DMS79 treated with DMSO at 0.1 percent for 48 hours (cell line): Measurements from ENCODE around the gene ADCY9.
A peak's percentile ranks its signal among the peaks of the same experiment; 100 is the strongest.
"Not testable (repeated sequence)": the region's sequence is repeated elsewhere in the genome, so short reads cannot be mapped to it uniquely, and the experiment has no call there.

Source experiments
- DNase-seq: peaks from one replicate; lab custom pipeline; 2025; lab: John Stamatoyannopoulos, UW

ADCY9 gene

DNA sequence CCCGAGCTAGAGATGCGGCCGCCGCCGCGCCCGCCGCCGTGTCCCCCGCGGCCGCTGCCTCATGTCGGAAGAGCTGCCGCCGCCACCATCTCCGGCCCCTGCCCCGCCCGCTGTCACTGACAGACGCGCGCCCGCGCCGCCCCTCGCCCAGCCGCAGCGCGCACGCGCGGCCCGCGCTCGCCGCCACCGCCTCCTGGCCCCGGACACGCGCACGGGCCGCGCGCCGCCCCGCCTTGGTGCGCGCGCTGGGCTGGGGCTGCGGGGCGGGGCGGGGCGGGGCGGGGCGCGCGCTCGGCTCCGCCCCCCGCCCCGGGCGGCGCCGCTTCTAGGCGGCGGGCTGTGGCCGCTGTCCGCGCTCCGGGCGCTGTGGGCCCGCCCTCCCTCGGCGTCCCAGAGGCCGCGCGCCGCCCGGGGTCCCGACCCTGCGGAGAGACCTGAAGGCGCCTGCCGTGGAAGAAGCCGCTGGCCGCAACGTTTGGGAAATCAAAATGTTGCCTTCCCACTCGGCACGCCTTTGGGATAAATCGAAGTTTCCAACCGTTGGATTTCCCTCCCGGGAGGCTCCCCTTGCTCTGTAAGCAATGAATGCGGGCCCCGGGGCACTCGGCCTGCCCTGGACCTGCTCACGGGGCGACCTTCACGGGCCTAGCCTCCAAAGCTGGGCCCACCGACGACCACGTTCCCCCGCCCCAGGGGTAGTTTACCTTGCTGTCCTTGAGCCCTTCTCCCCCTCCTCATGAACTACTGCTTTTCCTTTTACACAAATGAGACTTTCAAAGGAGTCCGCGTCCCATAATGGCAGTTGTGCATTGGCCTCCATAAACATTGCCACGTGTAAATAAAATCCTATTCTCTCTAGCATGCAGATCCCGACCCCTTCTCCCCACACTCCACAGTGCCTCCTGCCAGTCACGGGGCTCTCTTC lies at the start of gene ADCY9:
ADCY9 (minus strand) TSS at position 118 of the 925 bp plus-strand sequence. CDS start 1,000 bp downstream, outside the sequence.
- peak; percentile 63 for DNase-seq

DNA sequence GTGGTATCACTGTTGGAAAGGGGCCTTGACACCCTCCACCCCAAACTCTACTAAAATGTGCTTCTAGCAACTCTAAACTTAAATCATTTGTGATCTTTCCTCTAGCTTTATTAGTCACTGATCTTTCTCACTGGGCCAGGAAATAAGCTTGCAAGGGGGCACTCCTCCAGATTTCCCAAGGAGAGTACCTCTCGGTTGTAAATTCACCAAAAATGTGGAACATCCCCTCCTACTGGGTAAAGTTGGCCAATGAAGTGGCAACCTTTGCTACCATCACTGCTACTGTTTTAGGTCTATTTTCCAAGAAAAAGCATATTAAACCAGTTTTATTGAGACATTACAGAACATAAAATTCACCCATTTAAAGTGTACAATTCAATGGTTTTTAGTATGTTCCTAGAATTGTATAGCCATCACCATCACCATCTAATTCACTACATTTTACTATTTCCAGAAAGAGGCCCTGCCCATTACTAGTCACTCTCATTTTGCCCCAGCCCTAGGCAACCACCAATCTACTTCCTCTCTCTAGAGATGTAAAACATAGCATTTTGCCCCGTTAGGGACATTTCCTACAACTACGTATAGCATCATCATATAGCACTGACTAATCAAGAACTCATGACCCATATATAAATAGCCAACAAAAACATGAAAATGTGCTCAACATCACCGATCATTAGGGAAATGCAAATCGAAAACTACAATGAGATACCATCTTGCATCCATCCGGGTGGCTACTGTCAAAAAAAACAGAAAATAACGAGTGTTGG lies 44.6 kb upstream of the ADCY9 start:
- no peak for DNase-seq

DNA sequence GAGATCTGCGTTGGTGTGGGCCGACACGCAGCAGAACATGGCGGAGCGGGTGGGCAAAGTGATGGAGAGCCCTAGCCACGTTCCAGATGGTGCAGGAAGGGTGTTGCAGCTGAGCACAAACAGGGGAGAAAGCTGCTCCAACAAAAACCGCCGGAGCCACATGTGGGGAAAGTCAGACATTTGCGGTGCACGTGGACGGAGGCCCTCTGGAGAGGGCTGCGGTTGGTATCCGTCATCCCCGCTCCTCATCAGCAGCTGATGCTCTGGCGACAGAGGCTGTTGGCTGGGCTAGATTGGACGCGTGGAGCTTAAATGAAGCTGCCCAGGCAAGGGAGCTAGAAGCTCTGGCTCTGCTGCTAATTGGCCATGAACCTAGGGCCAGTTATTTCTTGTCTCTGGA lies 43.5 kb upstream of the ADCY9 start:
- DNase-seq: no peak

DNA sequence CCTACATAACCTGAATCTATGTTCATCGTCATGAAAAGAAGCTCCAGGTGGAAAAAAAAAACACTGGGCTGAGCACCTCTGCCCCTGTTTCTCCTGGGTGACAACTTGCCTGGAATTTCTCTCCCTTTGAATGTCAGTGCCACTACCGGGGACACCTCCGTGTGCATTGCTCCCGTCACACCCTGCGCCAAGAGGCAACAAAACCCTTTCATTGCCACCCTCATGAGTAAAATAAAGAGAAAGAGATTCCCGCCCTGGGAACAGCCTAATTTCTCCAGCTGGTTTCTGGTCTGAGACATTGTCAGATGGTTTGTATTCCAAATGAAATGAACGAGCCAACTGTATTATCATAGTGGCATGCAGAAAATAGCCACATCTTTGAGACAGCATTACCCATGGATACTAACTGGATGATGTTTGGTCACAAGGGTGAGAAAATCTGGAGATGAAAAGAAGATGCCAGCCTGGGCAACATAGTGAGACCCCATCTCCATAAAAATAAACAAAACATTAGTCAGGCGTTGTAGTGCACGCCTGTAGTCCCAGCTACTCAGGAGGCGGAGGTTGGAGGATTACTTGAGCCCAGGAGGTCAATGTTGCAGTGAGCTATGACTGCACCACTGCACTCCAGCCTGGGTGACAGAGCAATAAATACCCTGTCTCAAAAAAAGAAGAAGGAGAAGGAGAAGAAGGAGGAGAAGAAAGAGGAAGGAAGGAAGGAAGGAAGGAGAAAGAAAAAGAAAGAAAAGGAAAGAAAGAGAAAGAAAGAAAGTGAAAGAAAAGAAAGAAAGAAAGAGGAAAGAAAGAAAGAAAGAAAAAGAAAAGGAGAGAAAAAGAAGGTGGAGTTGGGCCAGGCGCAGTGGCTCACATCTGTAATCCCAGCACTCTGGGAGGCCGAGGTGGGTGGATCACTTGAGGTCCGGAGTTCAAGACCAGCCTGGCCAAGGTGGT lies 42.2 kb upstream of the ADCY9 start:
- DNase-seq: no peak

DNA sequence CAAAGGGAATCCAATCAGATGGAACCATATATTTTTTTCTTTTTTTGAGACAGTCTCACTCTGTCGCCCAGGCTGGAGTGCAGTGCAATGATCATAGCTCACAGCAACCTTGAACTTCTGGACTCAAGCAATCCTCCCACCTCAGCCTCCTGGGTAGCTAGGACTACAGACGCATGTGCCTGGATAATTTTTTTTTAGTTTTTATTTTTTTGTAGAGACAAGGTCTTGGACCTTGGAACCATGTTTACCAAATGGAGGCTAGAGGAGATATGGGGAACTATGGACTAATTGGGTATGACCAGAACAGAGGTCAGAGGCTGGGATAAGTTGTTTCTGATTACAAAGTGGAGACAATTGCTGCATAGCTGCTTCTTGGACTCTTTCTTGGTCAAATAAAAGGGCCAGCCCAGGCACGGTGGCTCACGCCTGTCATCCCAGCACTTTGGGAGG lies 41.2 kb upstream of the ADCY9 start:
- no peak for DNase-seq

DNA sequence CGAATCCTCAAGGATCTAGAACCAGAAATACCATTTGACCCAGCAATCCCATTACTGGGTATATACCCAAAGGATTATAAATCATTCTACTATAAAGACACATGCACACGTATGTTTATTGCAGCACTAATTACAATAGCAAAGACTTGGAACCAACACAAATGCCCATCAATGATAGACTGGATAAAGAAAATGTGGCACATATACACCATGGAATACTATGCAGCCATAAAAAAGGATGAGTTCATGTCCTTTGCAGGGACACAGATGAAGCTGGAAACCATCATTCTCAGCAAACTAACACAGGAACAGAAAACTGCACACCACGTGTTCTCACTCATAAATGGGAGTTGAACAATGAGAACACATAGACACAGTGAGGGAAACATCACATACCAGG lies 40.3 kb upstream of the ADCY9 start:
- DNase-seq: not testable (repeated sequence)

DNA sequence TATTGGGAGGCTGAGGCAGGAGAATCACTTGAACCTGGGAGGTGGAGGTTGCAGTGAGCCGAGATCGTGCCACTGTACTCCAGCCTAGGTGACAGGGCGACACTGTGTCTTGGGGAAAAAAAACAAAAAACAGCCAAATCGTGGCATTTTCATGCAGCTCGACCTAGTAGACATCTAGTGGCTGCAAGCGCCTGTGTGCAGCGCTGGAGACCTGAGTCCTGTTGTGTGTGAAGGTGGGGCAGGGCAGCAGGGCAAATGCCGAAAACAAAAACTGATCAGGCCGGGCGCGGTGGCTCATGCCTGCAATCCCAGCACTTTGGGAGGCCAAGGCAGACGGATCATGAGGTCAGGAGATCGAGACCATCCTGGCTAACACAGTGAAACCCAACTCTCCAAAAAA lies 37.1 kb upstream of the ADCY9 start:
- not testable (repeated sequence) for DNase-seq

DNA sequence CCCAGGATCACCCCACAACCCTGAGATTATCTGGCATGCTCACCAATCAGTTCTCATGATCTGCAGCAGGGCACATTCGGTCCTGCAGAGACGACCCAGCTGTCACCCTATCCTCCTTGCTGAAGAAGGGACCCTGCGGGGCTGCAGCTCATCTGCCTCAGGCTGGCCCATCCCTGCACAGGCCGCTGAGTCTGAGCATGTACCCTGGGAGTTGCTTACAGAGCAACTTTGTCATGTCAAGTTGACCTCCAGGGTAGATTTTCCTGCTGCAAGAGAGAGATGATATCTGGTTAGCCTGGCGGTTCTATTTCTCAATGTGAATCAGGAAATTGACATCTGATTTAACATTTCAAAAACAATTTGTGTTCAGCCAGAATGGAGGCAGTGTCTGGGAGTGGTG lies 36.0 kb upstream of the ADCY9 start:
- DNase-seq: no peak

DNA sequence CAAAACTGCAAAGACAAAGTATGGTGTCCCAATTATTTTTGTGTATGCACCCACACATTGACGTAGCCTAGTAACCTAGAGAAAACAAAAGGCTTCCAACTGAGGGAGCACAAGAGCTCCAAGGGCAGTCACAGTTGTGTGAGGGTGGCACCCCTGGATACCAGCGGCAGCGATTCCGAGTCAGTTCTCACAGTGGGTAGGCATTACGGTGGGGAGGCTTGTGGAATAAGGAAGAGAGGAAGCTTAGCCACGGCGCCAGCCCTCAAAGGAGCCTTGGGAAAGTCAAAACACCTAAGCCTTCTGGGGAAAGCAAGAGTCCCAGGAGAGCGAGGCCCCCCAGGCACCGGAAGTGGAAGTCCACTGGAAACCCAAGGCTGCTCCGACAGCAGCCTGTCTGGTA lies 31.0 kb upstream of the ADCY9 start:
- no peak for DNase-seq

DNA sequence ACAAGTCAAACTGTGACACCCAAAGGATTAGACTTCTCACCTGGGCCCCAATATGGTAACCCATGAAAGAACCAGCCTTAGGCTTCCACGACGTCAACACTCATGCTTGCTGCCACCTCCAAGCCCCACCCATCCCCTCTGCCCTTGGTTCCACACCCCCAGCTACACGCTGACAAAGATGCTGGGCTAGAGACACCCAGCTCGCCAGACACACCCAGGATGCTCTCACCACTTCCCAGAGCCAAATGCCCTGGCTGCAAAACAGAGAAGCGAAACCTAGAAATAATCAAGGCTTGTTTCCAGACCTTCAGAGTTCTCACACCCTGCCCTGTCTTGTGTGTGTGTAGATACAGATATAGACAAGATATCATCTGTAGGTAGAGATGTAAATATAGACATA lies 26.0 kb upstream of the ADCY9 start:
- DNase-seq: no peak

DNA sequence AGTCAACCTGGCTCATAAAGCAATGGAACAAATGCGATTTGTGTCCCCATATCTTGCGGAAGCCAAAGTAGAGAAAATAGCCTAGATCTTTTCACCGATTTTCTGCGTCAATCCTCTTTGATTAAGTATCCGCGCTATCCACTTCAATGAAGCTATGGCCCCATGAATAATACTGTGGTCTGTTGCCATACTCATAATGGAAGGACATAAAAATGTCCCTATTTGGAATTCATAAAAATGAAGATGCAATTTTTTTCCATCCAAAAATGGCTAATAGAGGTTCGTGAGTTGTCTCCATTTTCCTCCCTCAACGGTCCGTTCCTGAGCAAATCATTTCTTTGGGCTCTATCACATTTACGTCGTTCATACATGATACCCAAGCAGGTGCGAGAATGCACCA lies 25.4 kb upstream of the ADCY9 start:
- no peak for DNase-seq

DNA sequence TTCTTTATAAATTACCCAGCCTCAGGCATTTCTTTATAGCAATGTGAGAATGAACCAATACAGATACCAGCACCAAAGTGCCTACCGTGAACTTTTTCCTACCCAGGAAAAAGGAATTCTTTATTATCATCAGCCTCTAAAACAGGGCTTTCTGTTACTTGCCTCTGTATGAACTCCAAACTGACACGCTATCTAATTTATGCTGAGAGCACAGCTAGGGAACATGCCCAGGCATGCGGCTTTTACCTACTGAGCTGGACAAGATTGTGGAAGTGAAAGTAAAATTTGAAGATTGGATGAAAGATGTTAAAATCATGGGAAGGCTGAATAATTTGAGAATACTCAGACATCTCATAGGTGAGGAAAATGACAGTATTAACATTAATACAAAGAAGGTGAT lies 24.4 kb upstream of the ADCY9 start:
- DNase-seq: peak; percentile 63

DNA sequence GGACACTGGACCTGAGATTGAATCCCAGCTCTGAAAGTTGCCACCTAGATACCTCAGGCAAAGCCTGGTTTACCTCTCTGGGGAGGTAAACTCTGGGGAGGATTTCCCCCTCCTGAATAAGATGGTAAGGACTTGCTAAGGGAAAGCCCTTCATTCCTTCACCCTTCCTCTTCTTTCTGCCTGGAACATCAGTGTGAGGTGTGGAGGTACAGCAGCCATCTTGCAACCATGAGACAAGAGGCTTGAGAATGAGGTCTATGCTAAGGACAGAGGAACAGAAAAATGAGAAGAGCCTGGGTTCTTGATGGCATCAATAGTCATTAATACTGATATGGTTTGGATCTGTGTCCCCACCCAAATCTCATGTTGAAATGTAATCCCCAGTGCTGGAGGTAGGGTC lies 23.7 kb upstream of the ADCY9 start:
- DNase-seq: no peak

DNA sequence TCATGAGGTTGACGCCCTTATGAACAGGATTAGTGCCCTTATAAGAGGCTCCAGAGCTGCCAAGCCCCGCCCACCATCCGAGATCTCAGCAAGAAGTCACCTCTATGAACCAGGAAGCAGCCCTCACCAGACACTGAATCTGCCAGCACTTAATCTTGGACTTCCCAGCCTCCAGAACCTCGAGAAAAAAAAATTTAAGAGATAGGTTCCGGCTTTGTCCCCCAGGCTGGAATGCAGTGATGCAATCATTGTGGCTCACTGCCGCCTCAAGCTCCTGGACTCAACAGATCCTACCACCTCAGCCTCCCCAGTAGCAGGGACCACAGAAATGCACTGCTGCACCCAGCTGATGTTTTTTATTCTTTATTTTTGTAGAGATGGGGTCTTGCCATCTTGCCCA lies 22.5 kb upstream of the ADCY9 start:
- DNase-seq: no peak

DNA sequence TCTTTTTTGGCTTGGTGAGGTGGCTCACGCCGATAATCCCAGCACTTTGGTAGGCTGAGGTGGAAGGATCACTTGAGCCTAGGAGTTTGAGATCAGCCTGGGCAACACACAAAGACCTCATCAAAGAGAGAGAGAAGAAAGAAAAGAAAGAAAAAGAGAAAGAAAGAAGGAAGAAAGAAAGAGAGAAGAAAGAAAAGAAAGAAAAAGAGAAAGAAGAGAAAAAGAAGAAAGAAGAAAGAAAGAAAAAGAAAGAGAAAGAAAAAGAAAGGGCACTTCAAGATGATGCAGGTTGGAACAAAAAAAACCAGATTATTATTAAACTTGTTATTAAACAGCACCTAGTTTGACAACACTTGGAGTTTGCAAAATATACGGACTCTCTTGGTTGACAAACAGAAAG lies 21.2 kb upstream of the ADCY9 start:
- no peak for DNase-seq

DNA sequence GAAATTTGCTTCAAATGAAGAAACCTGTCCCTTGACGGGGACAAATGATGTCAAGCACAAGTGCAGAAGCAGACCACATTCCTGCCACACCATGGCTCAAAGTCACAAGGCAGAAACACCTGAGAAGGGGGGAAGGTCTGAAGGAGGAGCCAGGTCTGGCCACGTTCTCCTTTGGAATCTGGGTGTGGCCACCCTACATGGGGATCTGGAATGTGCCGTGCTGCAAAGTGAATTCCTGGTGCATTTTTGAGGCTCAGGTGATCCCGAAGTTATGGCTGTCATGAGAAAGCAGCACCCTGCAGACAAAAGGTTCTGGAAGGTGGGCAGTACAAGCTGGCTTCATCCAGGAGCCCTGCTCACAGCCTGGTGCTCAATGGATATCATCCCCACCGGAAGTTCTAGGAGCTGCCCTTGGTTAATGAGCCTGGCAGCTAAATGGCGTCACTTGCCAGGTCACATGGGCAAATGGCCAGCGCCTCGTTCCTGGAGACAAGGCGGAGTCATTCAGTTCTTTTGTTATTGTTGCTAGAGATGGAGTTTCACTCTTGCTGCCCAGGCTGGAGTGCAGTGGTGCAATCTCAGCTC lies 20.1 kb upstream of the ADCY9 start:
- DNase-seq: no peak

DNA sequence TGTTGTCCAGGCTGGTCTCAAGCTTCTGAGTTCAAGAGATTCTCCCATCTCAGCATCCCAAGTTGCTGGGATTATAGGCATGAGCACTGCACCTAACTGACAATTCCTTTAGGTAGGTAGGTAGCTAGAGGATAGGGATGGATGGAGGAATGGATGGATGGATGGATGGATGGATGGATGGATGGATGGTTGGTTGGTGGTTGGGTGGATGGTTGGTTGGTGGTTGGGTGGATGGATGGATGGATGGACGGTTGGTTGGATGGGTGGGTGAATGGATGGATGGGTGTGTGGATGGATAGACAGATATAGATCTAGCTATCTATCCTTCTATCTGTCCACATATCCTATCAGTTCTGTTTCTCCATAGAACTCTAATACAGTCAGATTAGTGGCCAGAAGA lies 19.3 kb upstream of the ADCY9 start:
- no peak for DNase-seq

DNA sequence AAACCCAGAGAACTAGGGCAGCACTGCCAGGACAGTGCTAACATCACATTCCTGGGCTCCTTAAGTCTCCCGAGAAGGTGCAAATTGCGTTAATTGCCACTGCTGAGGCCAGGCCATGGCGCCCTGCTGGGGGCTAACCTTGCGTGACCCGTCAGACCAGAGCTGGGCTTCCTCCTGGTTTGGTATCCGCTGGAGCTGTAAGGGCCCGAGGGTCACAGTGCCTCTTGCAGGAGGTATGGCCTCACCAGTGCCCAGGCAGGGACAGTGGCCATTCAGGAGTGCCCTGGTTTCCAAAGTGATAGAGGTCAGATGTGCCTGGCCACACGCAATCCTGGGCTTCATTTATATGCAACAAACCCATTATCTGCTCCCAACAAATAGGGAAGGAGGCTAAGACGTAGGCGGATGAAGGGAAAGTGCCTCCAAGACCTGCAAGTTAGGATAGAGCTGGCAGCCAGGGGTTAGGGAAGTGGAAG lies 17.7 kb upstream of the ADCY9 start:
- no peak for DNase-seq

DNA sequence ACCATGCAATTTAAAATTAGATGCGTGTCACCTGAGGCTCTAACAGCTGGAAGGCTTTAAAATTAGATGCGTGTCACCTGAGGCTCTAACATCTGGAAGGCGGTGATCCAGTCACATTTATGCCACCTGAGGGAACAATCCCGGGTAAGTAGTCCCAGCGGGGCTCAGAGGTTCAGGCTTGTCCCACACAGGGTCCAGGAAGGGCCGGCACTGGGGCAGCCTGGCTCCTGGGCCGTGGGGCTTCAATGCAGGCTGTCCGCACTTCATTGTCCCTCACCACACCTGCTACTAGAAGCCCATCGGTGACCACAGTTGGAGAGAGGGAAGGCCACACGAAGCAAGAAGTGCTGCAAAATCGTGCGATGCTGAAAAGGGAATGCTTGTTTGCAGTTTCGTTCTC lies 15.4 kb upstream of the ADCY9 start:
- DNase-seq: no peak

DNA sequence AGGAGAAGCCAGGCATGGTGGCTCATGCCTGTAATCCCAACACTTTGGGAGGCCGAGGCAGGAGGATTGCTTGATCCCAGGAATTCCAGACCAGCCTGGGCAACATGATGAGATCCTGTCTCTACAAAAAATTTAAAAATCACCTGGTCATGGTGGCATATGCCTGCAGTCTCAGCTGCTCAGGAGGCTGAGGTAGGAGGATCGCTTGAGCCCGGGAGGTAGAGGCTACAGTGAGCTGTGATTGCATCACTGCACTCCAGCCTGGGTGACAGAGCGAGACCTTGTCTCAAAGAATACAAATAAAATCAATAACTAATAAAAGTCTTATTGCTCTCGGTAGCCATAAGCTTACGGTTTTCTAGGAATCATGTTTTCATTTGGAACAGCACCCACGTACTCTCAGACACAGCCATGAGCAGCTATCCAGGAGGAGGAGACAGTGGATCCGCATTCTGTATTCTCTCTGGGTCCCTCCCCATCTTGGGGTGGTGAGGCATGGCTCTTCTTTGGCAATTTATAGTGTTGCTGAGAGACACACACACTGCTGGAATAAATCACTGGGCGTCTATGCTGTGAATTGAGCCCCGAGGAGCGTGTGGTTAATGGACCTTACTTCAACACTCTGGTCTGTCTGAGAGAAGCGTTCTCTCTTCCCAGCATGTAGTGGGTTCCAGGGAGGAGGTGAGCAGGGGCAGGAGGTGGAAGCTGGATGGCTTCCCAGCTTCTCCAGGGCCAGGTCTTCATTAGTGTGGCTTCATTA lies 8.5 kb upstream of the ADCY9 start:
- no peak for DNase-seq
